GM18861 (cell line): ENCODE results near the gene GLT8D1.
"Not testable (repeated sequence)": the region's sequence is repeated elsewhere in the genome, so short reads cannot be mapped to it uniquely, and the experiment has no call there.

Source experiments
- ATAC-seq: cut with Tn5 transposase; IDR thresholded peaks from one replicate; pipeline ENCODE4 v1.9.1; 2021; ENCODE audit not compliant: unreplicated experiment

The GLT8D1 gene, protein sequence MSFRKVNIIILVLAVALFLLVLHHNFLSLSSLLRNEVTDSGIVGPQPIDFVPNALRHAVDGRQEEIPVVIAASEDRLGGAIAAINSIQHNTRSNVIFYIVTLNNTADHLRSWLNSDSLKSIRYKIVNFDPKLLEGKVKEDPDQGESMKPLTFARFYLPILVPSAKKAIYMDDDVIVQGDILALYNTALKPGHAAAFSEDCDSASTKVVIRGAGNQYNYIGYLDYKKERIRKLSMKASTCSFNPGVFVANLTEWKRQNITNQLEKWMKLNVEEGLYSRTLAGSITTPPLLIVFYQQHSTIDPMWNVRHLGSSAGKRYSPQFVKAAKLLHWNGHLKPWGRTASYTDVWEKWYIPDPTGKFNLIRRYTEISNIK

GRCh38 chr3:52705688-52706686 is at the start of gene GLT8D1, which contains the start of gene SPCS1:
GLT8D1 (minus strand) TSS chr3:52705791; CDS start chr3:52700460, 5,331 bp downstream.
SPCS1 (plus strand) TSS chr3:52706106; CDS start chr3:52706247, 141 bp downstream.
- peak; percentile 65 for ATAC-seq

DNA sequence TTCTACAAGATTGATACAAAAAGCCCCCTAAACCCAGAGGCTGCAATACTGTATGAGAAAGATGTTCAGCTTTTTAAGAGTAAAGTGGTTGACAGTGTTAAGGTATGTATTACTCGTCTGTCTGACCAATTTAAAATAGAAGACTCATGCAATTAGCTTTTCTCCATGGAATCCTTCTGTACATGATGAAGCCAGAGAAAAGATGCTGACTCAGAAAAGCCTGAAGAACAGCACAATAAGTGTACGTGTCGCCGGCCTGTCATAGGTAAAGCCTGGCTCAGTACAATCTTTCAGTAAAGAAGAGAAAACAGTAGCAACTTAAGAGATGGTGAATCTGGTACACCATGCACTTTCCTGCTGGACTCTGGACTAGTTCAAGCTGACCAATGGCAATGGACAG is 48.8 kb upstream of the GLT8D1 start:
- no peak for ATAC-seq

- ATAC-seq, result no peak
These were observed 46.6 kb upstream of the GLT8D1 start for GRCh38 chr3:52752045-52752660.

DNA sequence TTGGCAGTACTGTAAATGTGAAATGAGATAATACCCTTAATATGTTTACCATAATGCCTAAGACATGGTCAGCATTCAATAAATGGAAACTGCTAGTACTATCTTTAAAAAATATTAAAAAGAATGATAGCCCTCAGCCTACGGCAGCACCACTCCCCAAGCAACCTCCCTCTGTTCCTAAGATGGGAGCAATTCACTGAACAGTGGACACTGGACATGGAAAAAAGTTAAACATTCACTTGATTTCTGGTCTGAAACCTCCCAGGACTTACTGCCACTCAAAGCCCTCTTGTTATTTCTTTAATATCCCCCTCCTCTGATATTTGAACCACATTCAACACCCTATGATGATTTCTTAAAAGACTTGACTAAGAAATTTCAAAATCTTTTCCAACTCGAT is 38.1 kb upstream of the GLT8D1 start:
- ATAC-seq, result no peak

DNA sequence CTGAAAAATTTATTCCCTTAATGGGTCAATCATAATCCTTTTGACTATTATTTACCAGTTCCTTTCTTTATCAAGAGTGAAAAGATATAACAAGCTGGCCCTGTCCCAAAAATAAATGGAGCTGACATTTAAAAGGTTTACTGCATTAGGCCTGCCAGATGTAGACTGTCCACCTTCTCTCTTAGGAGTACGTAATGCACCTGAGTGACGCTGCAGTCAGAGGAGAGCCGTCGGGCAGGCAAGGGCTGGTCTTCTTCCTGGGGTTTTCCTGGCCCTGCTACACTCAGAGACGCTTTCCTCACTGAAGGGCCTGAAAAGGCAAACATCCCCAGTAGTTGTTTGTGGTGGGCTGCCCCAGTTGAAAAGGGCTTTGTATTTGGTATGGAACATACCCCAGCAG is 37.6 kb upstream of the GLT8D1 start:
- ATAC-seq, result no peak

DNA sequence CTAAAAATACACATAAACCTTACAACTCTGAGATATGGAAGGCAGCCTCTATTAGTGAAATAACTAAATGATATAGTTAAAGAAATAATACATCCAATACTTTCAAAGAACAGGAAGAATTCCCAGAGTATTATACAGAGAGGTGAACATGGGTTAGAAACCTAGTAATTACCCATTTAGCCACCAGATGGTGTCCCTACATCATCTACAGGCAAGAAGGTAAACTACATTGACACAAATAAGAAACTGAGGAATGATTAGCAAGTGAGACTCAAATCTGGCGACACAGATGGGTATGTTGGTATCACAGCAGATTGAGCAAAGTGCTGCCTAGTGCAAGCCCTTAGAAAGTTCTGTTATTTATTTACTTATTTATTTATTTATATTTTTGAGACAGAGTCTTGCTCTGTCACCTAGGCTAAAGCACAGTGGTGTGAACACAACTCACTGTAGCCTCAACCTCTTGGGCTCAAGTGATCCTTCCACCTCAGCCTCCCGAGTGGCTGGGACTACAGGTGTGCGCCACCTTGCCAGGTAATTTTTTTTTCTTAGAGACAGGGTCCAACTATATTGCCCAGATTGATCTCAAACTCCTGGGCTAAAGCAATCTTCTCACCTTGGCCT is 36.9 kb upstream of the GLT8D1 start:
- no peak for ATAC-seq

GRCh38 chr3:52739730-52740129 is 34.1 kb upstream of the GLT8D1 start:
- no peak for ATAC-seq

- ATAC-seq, result no peak
These were observed 27.8 kb upstream of the GLT8D1 start for GRCh38 chr3:52733256-52733891.

DNA sequence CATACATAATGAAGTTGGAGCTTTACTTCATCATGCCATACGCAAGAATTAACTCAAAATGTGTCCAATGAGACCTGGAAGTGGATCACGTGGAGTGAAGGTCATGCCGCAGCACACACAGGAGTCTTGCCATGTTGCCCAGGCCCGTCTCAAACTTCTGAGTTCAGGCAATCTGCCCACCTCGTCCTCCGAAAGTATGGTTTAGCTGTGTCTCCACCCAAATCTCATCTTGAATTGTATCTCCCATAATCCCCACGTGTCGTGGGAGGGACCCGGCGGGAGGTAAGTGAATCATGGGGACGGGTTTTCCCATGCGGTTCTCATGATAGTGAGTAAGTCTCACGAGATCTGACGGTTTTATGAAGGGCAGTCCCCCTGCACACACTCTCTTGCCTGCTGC is 26.0 kb upstream of the GLT8D1 start:
- ATAC-seq, result no peak

- ATAC-seq, result no peak
These were observed 25.1 kb upstream of the GLT8D1 start for GRCh38 chr3:52730681-52731080.

DNA sequence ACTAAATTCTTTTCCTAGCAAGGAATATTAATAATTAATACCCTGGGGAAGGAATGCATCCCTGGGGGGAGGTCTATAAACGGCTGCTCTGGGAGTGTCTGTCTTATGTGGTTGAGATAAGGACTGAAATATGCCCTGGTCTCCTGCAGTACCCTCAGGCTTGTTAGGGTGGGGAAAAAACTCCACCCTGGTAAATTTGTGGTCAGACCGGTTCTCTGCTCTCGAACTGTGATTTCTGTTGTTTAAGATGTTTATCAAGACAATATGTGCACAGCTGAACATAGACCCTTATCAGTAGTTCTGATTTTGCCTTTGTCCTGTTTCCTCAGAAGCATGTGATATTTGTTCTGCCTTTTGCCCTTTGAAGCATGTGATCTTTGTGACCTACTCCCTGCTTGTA is 23.2 kb upstream of the GLT8D1 start:
- ATAC-seq, result not testable (repeated sequence)

GRCh38 chr3:52724511-52724910 is 18.9 kb upstream of the GLT8D1 start:
- ATAC-seq, result no peak

DNA sequence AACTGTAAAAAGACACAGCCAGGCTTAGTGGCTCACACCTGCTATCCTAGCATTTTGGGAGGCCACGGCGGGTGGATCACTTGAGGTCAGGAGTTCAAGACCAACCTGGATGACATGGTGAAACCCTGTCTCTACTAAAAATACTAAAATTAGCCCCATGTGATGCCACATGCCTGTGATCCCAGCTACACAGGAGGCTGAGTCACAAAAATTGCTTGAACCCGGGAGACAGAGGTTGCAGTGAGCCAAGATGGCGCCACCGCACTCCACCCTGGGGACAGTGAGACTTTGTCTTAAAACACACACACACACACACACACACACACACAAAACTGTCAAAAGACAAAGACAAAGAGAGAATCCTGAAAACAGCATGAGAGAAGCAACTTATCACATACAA is 18.3 kb upstream of the GLT8D1 start:
- ATAC-seq, result no peak

DNA sequence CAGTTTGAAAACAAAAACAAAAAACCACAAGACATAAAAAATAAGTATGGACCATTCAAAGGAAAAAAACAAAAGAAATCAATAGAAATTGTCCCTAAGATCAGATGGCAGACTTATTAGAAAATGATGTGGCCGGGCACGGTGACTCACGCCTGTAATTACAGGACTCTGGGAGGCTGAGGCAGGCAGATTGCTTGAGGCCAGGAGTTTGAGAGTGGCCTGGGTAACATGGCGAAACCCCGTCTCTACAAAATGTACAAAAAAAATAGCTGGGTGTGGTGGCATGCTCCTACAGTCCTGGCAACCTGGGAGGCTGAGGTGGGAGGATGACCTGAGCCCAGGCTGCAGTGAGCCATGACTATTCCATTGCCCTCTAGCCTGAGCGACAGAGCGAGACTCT is 16.9 kb upstream of the GLT8D1 start:
- ATAC-seq, result no peak

DNA sequence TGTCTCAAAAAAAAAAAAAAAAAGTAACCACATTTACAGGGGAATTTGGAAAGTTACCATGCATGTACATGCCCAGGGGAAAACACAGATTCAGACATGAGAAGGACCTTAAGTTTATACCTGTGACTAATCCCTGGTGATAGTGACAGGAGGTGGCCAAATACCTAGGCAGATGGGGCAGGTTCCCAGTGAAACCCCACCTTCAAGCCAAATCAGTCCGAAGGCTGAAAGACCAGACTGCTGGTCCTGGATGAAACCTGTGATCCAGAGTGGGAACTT is 16.1 kb upstream of the GLT8D1 start:
- no peak for ATAC-seq

GRCh38 chr3:52721002-52721729 is 15.6 kb upstream of the GLT8D1 start:
- ATAC-seq, result peak; percentile 48

DNA sequence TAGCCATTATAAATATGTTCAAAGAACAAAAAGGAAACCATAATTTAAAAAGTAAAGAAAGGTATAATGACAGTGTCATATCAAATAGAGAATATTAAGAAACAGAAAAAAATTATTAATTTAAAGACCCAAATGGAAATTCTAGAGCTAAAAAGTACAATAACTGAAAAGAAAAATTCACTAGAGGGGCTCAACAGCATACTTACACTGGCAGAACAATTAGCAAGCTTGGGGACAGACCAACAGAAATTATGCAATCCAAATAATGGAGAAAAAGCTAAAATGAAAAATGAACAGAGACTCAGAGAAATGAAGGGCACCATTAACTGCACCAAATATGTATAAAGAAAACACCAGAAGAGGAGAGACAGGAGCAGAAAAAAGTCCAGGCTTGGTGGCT is 14.0 kb upstream of the GLT8D1 start:
- ATAC-seq, result no peak

DNA sequence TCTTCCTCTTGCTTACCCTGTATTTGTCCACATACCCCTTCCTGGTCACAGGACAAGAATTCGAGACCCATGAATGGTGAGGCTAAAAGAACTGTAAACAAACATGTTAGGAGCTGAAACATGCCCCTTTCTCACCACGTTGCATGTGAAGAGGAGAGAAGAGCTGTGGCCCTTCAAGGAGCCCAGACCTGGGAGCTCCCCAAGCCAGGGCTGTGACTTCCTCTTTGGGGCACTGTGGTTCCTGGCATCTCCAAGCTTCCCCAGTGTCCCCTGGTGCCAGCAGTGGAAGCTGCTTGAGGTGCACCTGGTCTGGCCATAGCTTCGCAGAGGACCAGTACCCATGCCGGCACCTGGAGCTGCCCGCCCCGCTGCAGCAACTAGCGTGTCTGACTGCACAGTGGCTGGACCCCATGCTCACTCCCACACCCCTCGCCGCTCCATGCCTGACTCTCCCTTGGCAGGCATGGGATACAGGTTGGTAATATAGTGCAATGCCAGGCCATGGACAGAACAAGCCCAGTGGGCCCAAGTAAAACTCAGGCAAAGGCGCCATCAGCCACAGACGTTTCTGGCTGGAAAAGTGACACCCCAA is 10.2 kb upstream of the GLT8D1 start:
- ATAC-seq, result no peak
